Brain microvascular endothelial cell (primary cell): Measurements from ENCODE around the gene CSNK1D.

ENCODE experiments used
- DNase-seq: peaks from one replicate; pipeline ENCODE4 v3.0.0-alpha.2; 2020
- H3K27ac ChIP-seq: fragments of 250-450 bp; sonication (Bioruptor Pico); 2 replicates; pipeline ENCODE4 v1.5.1; 2020; ENCODE audit warnings: mild to moderate bottlenecking, moderate library complexity
- H3K27me3 ChIP-seq: fragments of 250-450 bp; sonication (Bioruptor Pico); replicated peaks from 2 replicates; pipeline ENCODE4 v1.5.1; 2020; ENCODE audit warnings: mild to moderate bottlenecking
- H3K36me3 ChIP-seq: fragments of 250-450 bp; sonication (Bioruptor Pico); replicated peaks from 2 replicates; pipeline ENCODE4 v1.5.1; 2020; ENCODE audit warnings: mild to moderate bottlenecking
- H3K4me3 ChIP-seq: 2 replicates; pipeline ENCODE4 v1.5.1; 2011; ENCODE audit warnings: low read depth, mild to moderate bottlenecking, control low read depth, low read length, moderate library complexity
- CTCF ChIP-seq: IDR thresholded peaks from 2 replicates; pipeline ENCODE4 v1.5.1; 2011; ENCODE audit warnings: low read depth, mild to moderate bottlenecking, moderate library complexity, low read length, control low read depth, inconsistent platforms; ENCODE audit errors: missing control alignments
- in situ Hi-C: cut with HindIII; loops from 2 replicates; pipeline ENCODE4 v1.10.0; 2017; ENCODE audit warnings: low sequenced_read_pairs, low pct_ligation_motif_present

The CSNK1D gene

GRCh38 chr17:82247182-82247823 is 26.2 kb downstream of the CSNK1D start:
- Histone ChIP-seq H3K36me3 (peaks cover 100% of the 10 kb centered on the region), H3K4me3 (no peak overlapping the region), H3K27ac (peak overlapping the region; percentile 63), H3K27me3 (no peaks in the 10 kb centered on the region)
- no peak for DNase-seq
- in situ Hi-C loops, result no loop called here
- no peak for TF ChIP-seq CTCF

GRCh38 chr17:82246365-82247181 is 26.9 kb downstream of the CSNK1D start:
- in situ Hi-C loops, result no loop called here
- no peak for TF ChIP-seq CTCF
- peak; percentile 43 for DNase-seq
- H3K4me3 ChIP-seq, result no peak overlapping the region
- H3K27me3 ChIP-seq, result no peaks in the 10 kb centered on the region
- peak overlapping the region; percentile 63 for H3K27ac ChIP-seq
- peaks cover 95% of the 10 kb centered on the region for H3K36me3 ChIP-seq

- H3K4me3 ChIP-seq, result no peak overlapping the region
- H3K36me3 ChIP-seq, result peaks cover 92% of the 10 kb centered on the region
- TF ChIP-seq CTCF, result no peak
- DNase-seq, result no peak
- no peak overlapping the region for H3K27ac ChIP-seq
- in situ Hi-C loops, result no loop called here
- H3K27me3 ChIP-seq, result no peaks in the 10 kb centered on the region
Measured at GRCh38 chr17:82246040-82246364, 27.5 kb downstream of the CSNK1D start.

GRCh38 chr17:82245134-82246039 is 28.1 kb downstream of the CSNK1D start:
- no peak overlapping the region for H3K27ac ChIP-seq

More at GRCh38 chr17:82245134-82246039, 28.1 kb downstream of the CSNK1D start:
- Histone ChIP-seq H3K36me3 (peaks cover 86% of the 10 kb centered on the region), H3K27me3 (no peaks in the 10 kb centered on the region), H3K4me3 (no peak overlapping the region)
- in situ Hi-C loops, result no loop called here
- no peak for DNase-seq
- no peak for TF ChIP-seq CTCF
